Activated naive CD8-positive, alpha-beta T cell treated with anti-CD3 and anti-CD28 coated beads, Interleukin-2, amount 10 ng/mL, durations not matched to agents 7 days and 5 days (primary cell): ENCODE results near the gene MAGEB17. TPM values are rescaled to one million over a fixed set of nuclear protein-coding genes. Genes with fewer than 3 reads are reported as not detected.
"Not testable (repeated sequence)": the region's sequence is repeated elsewhere in the genome, so short reads cannot be mapped to it uniquely, and the experiment has no call there.

ENCODE experiments used
- ATAC-seq: fragments of 150-1000 bp; cut with Tn5 transposase; one replicate; pipeline ENCODE4 v1.10.0; 2021; ENCODE audit warnings: low read depth, moderate library complexity
- POLR2A ChIA-PET: fragments of 350-600 bp; sonication (Branson Sonifier 250); formaldehyde crosslinking; loops from one replicate; lab custom pipeline; 2021; ENCODE audit warnings: antibody characterized with exemption; lab: Charles Lee
- DNase-seq: peaks from one replicate; pipeline ENCODE4 v3.0.0; 2021
- H3K27ac Mint-ChIP-seq: one replicate; pipeline ENCODE4 v1.8.0; 2022; ENCODE audit warnings: mild to moderate bottlenecking, mixed read lengths
- H3K27me3 Mint-ChIP-seq: one replicate; pipeline ENCODE4 v1.8.0; 2022; ENCODE audit warnings: mild to moderate bottlenecking, moderate library complexity, mixed read lengths
- H3K36me3 Mint-ChIP-seq: one replicate; pipeline ENCODE4 v1.8.0; 2021; ENCODE audit warnings: mild to moderate bottlenecking, mixed read lengths
- H3K4me1 Mint-ChIP-seq: one replicate; pipeline ENCODE4 v1.8.0; 2021; ENCODE audit warnings: mixed read lengths
- H3K4me3 Mint-ChIP-seq: one replicate; pipeline ENCODE4 v1.8.0; 2022; ENCODE audit warnings: mild to moderate bottlenecking, moderate library complexity, mixed read lengths
- H3K9me3 Mint-ChIP-seq: one replicate; pipeline ENCODE4 v1.8.0; 2021; ENCODE audit warnings: mixed read lengths
- total RNA-seq, 2 experiments: library from RNA; stranded (reverse); gene quantifications; one replicate each; pipeline ENCODE4 v1.2.3, GENCODE V29; 2021

The MAGEB17 gene
- total RNA-seq, 2 experiments from 2014 or later = not detected

GRCh38 chrX:16141422-16142245 is 25.6 kb upstream of the MAGEB17 start:
- Mint-ChIP-seq H3K4me3 (no peak overlapping the region), H3K9me3 (no peaks in the 10 kb centered on the region), H3K27me3 (peaks cover 8% of the 10 kb centered on the region), H3K36me3 (no peaks in the 10 kb centered on the region), H3K27ac (no peak overlapping the region), H3K4me1 (no peaks in the 10 kb centered on the region)
- POLR2A ChIA-PET = no interaction called here
- ATAC-seq = no peak
- no peak for DNase-seq

GRCh38 chrX:16142246-16142558 is 25.1 kb upstream of the MAGEB17 start:
- POLR2A ChIA-PET = no interaction called here
- Mint-ChIP-seq H3K4me1 (no peaks in the 10 kb centered on the region), H3K27ac (no peak overlapping the region), H3K4me3 (no peak overlapping the region), H3K36me3 (no peaks in the 10 kb centered on the region), H3K9me3 (no peaks in the 10 kb centered on the region), H3K27me3 (peaks cover 8% of the 10 kb centered on the region)
- no peak for ATAC-seq
- no peak for DNase-seq

DNA sequence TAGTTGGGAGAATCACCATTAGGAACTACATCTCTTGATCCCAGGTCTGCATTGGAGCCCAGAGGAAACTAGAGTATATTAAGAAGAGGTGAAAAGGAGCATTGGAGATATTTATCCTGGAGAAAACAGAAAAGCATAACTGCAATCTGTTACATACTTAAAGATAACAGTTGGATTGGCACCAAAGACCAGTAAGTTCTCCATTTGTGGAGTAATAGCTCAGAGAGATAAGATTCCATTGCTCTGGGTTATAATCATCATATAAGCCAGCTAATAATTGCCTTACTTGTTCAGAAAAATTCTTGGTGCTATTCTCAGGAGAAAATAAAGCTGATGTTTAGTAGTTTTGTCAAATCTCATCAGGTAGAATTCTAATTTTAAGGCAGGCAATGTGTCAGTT is 23.3 kb upstream of the MAGEB17 start:
- DNase-seq (no peak), ATAC-seq (no peak)
- POLR2A ChIA-PET = no interaction called here
- peaks cover 8% of the 10 kb centered on the region for H3K27me3 Mint-ChIP-seq
- H3K4me1 Mint-ChIP-seq = no peaks in the 10 kb centered on the region
- H3K4me3 Mint-ChIP-seq = no peak overlapping the region
- no peak overlapping the region for H3K27ac Mint-ChIP-seq
- no peaks in the 10 kb centered on the region for H3K9me3 Mint-ChIP-seq
- no peaks in the 10 kb centered on the region for H3K36me3 Mint-ChIP-seq

- no peak overlapping the region for H3K4me3 Mint-ChIP-seq
- POLR2A ChIA-PET = no interaction called here
- no peak overlapping the region for H3K27ac Mint-ChIP-seq
- H3K4me1 Mint-ChIP-seq = no peaks in the 10 kb centered on the region
- peaks cover 8% of the 10 kb centered on the region for H3K27me3 Mint-ChIP-seq
- no peaks in the 10 kb centered on the region for H3K36me3 Mint-ChIP-seq
- no peak for DNase-seq
- no peaks in the 10 kb centered on the region for H3K9me3 Mint-ChIP-seq
- no peak for ATAC-seq
These were observed 22.9 kb upstream of the MAGEB17 start for GRCh38 chrX:16144420-16144819.

DNA sequence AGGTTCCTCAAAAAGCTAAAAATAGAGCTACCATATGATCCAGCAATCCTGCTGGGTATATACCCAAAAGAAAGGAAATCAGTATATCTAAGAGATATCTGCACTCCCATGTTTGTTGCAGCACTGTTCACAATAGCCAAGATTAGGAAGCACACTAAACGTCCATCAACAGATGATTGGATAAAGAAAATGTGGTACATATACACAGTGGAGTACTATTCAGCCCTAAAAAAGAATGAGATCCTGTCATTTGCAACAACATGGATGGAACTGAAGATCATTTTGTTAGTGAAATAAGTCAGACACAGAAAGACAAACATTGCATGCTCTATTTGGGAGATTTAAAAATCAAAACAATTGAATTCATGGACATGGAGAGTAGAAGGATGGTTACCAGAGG is 22.2 kb upstream of the MAGEB17 start:
- H3K27me3 Mint-ChIP-seq, H3K4me1 Mint-ChIP-seq, H3K36me3 Mint-ChIP-seq, H3K27ac Mint-ChIP-seq, H3K4me3 Mint-ChIP-seq, POLR2A ChIA-PET, DNase-seq, H3K9me3 Mint-ChIP-seq, ATAC-seq: not testable (repeated sequence)

DNA sequence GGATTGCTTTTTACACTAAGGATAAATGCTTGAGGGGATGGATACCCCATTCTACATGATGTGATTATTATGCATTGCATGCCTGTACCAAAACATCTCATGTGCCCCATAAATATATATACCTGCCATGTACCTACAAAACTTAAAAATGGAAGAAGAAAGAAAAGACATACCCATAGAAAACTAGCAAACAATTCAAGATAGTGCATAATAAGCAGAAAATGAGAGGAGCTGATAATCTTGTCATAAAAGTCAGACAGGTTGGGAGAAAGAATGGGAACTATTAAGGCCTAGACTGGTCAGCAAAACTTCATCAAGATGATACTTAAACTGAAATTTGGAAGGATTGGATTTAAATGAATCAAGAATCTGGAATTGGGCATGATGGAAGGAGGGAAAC is 21.6 kb upstream of the MAGEB17 start:
- Mint-ChIP-seq H3K27me3 (peaks cover 8% of the 10 kb centered on the region), H3K27ac (no peak overlapping the region), H3K4me3 (no peak overlapping the region), H3K4me1 (no peaks in the 10 kb centered on the region), H3K36me3 (no peaks in the 10 kb centered on the region), H3K9me3 (no peaks in the 10 kb centered on the region)
- ATAC-seq (no peak), DNase-seq (no peak)
- POLR2A ChIA-PET = no interaction called here

DNA sequence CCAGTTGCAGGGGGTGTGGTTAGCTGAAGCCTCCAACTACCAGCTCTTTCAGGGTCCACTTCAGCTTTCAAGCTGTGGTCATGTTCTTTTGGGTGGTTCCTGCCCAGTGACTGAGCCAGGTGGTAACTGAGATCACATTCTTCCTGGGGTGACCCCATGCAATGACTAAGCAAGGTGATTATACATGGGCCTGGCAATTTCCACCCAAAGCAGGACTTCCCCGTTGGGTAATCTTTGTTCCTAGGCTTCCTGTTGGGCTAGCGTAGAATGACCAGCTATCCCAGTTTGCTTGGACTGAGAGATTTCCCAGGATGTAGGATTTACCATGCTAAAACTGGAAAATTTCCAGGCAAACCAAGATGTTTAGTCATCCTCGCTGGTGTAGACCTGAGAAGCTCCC is 18.4 kb upstream of the MAGEB17 start:
- no peak for ATAC-seq
- no peak overlapping the region for H3K4me3 Mint-ChIP-seq

GRCh38 chrX:16155581-16156096 is 11.6 kb upstream of the MAGEB17 start:
- H3K36me3 Mint-ChIP-seq = no peaks in the 10 kb centered on the region
- DNase-seq (no peak), ATAC-seq (no peak)
- no peak overlapping the region for H3K4me3 Mint-ChIP-seq
- H3K27me3 Mint-ChIP-seq = no peaks in the 10 kb centered on the region
- no peak overlapping the region for H3K27ac Mint-ChIP-seq
- H3K9me3 Mint-ChIP-seq = peaks cover 1% of the 10 kb centered on the region
- POLR2A ChIA-PET = no interaction called here
- H3K4me1 Mint-ChIP-seq = no peaks in the 10 kb centered on the region

More for the DNA sequence above, 18.4 kb upstream of the MAGEB17 start:
- no peaks in the 10 kb centered on the region for H3K36me3 Mint-ChIP-seq
- no peak overlapping the region for H3K27ac Mint-ChIP-seq
- H3K9me3 Mint-ChIP-seq = no peaks in the 10 kb centered on the region
- no peak for DNase-seq
- peaks cover 3% of the 10 kb centered on the region for H3K27me3 Mint-ChIP-seq
- POLR2A ChIA-PET = no interaction called here
- no peaks in the 10 kb centered on the region for H3K4me1 Mint-ChIP-seq

GRCh38 chrX:16156692-16157331 is 10.5 kb upstream of the MAGEB17 start:
- POLR2A ChIA-PET = no interaction called here
- no peaks in the 10 kb centered on the region for H3K36me3 Mint-ChIP-seq
- no peak for ATAC-seq
- H3K4me1 Mint-ChIP-seq = no peaks in the 10 kb centered on the region
- no peak overlapping the region for H3K4me3 Mint-ChIP-seq
- no peak overlapping the region for H3K27ac Mint-ChIP-seq
- peaks cover 1% of the 10 kb centered on the region for H3K9me3 Mint-ChIP-seq
- DNase-seq = no peak
- H3K27me3 Mint-ChIP-seq = no peaks in the 10 kb centered on the region

DNA sequence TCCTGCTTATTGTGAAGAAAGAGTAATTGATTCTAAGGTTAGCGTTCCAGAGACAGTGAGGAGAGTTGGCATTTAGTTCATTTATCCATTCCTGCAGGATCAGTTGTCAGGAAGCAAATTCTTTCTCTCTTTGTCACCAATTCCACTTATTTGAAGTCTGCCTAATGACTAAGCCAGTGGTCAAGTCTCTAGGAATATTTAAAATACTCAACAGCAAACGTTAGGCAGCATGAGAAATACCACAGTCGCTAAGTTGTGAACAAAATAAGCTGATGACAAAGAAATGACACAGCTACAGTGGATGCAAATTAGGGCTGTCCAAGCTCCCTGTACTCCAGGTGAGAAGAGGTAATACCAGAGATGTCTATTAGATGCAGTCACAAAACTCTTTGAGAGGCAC is 6.6 kb upstream of the MAGEB17 start:
- Mint-ChIP-seq H3K9me3 (no peaks in the 10 kb centered on the region), H3K4me1 (no peaks in the 10 kb centered on the region), H3K27me3 (no peaks in the 10 kb centered on the region), H3K4me3 (no peak overlapping the region), H3K36me3 (no peaks in the 10 kb centered on the region), H3K27ac (no peak overlapping the region)
- POLR2A ChIA-PET = no interaction called here
- DNase-seq (no peak), ATAC-seq (no peak)

DNA sequence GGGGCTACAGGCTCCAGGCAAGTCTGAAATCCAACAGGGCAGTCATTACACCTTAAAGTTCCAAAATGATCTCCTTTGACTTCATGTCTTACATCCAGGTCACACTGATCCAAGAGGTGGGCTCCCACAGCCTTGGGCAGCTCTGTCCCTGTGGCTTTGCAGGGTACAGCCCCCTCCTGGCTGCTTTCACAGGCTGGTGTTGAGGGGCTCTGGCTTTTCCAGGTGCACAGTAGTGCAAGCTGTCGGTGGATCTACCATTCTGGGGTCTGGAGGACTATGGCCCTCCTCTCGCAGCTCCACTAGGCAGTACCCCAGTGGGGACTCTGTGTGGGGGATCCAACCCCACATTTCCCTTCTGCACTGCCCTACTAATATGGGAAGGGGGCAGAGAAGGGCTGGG is 6.1 kb upstream of the MAGEB17 start:
- H3K4me1 Mint-ChIP-seq, DNase-seq, ATAC-seq, H3K36me3 Mint-ChIP-seq, H3K9me3 Mint-ChIP-seq, POLR2A ChIA-PET, H3K27me3 Mint-ChIP-seq, H3K27ac Mint-ChIP-seq, H3K4me3 Mint-ChIP-seq: not testable (repeated sequence)

DNA sequence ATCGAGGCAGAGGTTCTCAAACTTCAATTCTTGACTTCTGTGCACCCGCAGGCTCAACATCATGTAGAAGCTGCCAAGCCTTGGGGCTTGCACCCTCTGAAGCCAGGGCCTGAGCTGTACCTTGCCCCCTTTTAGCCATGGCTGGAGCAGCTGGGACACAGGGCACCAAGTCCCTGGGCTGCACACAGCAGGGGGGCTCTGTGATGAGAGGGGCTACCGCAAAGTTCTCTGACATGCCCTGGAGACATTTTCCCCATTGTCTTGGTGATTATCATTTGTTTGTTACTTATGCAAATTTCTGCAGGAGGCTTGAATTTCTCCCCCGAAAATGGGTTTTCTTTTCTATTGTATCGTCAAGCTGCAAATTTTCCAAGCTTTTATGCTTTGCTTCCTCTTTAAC is 4.9 kb upstream of the MAGEB17 start:
- Mint-ChIP-seq H3K9me3 (no peaks in the 10 kb centered on the region), H3K27ac (no peak overlapping the region), H3K27me3 (no peaks in the 10 kb centered on the region), H3K36me3 (no peaks in the 10 kb centered on the region), H3K4me1 (no peaks in the 10 kb centered on the region), H3K4me3 (no peak overlapping the region)
- no peak for ATAC-seq
- POLR2A ChIA-PET = no interaction called here
- DNase-seq = no peak

GRCh38 chrX:16164748-16165147 is 2.5 kb upstream of the MAGEB17 start:
- H3K27me3 Mint-ChIP-seq = no peaks in the 10 kb centered on the region
- H3K36me3 Mint-ChIP-seq = no peaks in the 10 kb centered on the region
- H3K9me3 Mint-ChIP-seq = no peaks in the 10 kb centered on the region
- POLR2A ChIA-PET = no interaction called here
- no peak overlapping the region for H3K4me3 Mint-ChIP-seq
- ATAC-seq (no peak), DNase-seq (no peak)
- no peaks in the 10 kb centered on the region for H3K4me1 Mint-ChIP-seq
- no peak overlapping the region for H3K27ac Mint-ChIP-seq

- no peaks in the 10 kb centered on the region for H3K27me3 Mint-ChIP-seq
- H3K4me3 Mint-ChIP-seq = no peak overlapping the region
- no peak overlapping the region for H3K27ac Mint-ChIP-seq
- POLR2A ChIA-PET = no interaction called here
- no peaks in the 10 kb centered on the region for H3K36me3 Mint-ChIP-seq
- H3K9me3 Mint-ChIP-seq = no peaks in the 10 kb centered on the region
- ATAC-seq (no peak), DNase-seq (no peak)
- no peaks in the 10 kb centered on the region for H3K4me1 Mint-ChIP-seq
These were observed 3.8 kb downstream of the MAGEB17 start for GRCh38 chrX:16171039-16171438.
